T-helper 2 cell treated with Interferon-gamma antibody and Interleukin-4, amounts not matched to agents 100 ng/mL and 5 ng/mL, for 36 hours (primary cell): ENCODE measurements around the gene VPS13D. TPM values are rescaled to one million over a fixed set of nuclear protein-coding genes. Genes with fewer than 3 reads are reported as not detected.
"Not testable (repeated sequence)": the region's sequence is repeated elsewhere in the genome, so short reads cannot be mapped to it uniquely, and the experiment has no call there.

Experiments
- intact Hi-C: fragments of 100-400 bp; cut with micrococcal nuclease; formaldehyde crosslinking; loops from one replicate; pipeline ENCODE4 v1.15.1; 2023
- total RNA-seq: library from RNA; stranded (reverse); gene quantifications from 2 replicates; pipeline ENCODE4 v1.2.3, GENCODE V29; 2022

VPS13D gene
- total RNA-seq, 1 donor from 2014 or later, result 30.9 TPM

- intact Hi-C loops, result no loop called here
Measured at GRCh38 chr1:12200208-12200607, 29.6 kb upstream of the VPS13D start.

- intact Hi-C loops, result no loop called here
Measured at GRCh38 chr1:12201352-12202189, 28.3 kb upstream of the VPS13D start.

- intact Hi-C loops, result no loop called here
Measured at GRCh38 chr1:12202190-12202497, 27.7 kb upstream of the VPS13D start.

- intact Hi-C loops, result no loop called here
Measured at GRCh38 chr1:12202577-12202976, 27.3 kb upstream of the VPS13D start.

- intact Hi-C loops, result no loop called here
Measured at GRCh38 chr1:12203216-12204007, 26.4 kb upstream of the VPS13D start.

- intact Hi-C loops, result no loop called here
Measured at GRCh38 chr1:12204140-12204539, 25.7 kb upstream of the VPS13D start.

- intact Hi-C loops, result loop anchor here (5.0 kb wide), 1 partner anchor 38 kb away; the partner anchor contains the start of gene TNFRSF1B
Measured at GRCh38 chr1:12204754-12205658, 24.8 kb upstream of the VPS13D start.

GRCh38 chr1:12206238-12206637 lies 23.6 kb upstream of the VPS13D start:
- intact Hi-C loops, result loop anchor here (5.0 kb wide), 1 partner anchor 39 kb away; the partner anchor contains the start of gene TNFRSF1B

GRCh38 chr1:12206792-12207424 lies 22.9 kb upstream of the VPS13D start:
- intact Hi-C loops, result loop anchor here (5.0 kb wide), 1 partner anchor 40 kb away; the partner anchor contains the start of gene TNFRSF1B

GRCh38 chr1:12208271-12208670 lies 21.6 kb upstream of the VPS13D start:
- intact Hi-C loops, result loop anchor here (5.0 kb wide), 1 partner anchor 41 kb away; the partner anchor contains the start of gene TNFRSF1B

GRCh38 chr1:12208764-12209494 lies 20.9 kb upstream of the VPS13D start:
- intact Hi-C loops, result loop anchor here (1.0 to 5.0 kb wide), 2 partner anchors 42 to 85 kb away; partner anchors contain the start of gene TNFRSF1B

- intact Hi-C loops, result loop anchor here (1.0 to 5.0 kb wide), 2 partner anchors 42 to 85 kb away; partner anchors contain the start of gene TNFRSF1B
Measured at GRCh38 chr1:12209495-12209832, 20.4 kb upstream of the VPS13D start.

GRCh38 chr1:12215118-12215961 lies 14.5 kb upstream of the VPS13D start:
- intact Hi-C loops, result no loop called here

- intact Hi-C loops, result no loop called here
Measured at GRCh38 chr1:12219800-12220199, 10.0 kb upstream of the VPS13D start.

- intact Hi-C loops, result no loop called here
Measured at GRCh38 chr1:12220890-12221289, 8.9 kb upstream of the VPS13D start.

- intact Hi-C loops, result not testable (repeated sequence)
Measured at GRCh38 chr1:12222700-12223099, 7.1 kb upstream of the VPS13D start.

GRCh38 chr1:12224092-12224491 lies 5.7 kb upstream of the VPS13D start:
- intact Hi-C loops, result not testable (repeated sequence)

GRCh38 chr1:12228979-12229378 lies 851 bp upstream of the VPS13D start:
- intact Hi-C loops, result loop anchor here (2.0 to 5.0 kb wide), 2 partner anchors 388 to 430 kb away; partner anchors contain the start of gene DHRS3

- intact Hi-C loops, result loop anchor here (2.0 to 5.0 kb wide), 2 partner anchors 388 to 429 kb away; partner anchors contain the start of gene DHRS3
Measured at GRCh38 chr1:12229386-12229834, 420 bp upstream of the VPS13D start.
